Adrenal gland (tissue), 12 donors: ENCODE results near the gene DIAPH2. TPM values are rescaled to one million over a fixed set of nuclear protein-coding genes. Genes with fewer than 3 reads are reported as not detected.

ENCODE experiments used
- DNase-seq, 7 donors: peaks; one replicate each; pipeline ENCODE4 v3.0.0-alpha.2; 2019 to 2020
- H3K27ac ChIP-seq, 5 donors: fragments of 200-600 bp; sonication (generic) in 4 of 5; 1 replicate in 3 of 5; 2 replicates in 2 of 5; pipeline versions ENCODE4 v1.5.1 to v1.8.0; 2016 to 2020; ENCODE audit warnings: mild to moderate bottlenecking in 1 of 5
- H3K27me3 ChIP-seq: fragments of 200-600 bp; 2 replicates; pipeline ENCODE4 v1.8.0; 2021
- H3K36me3 ChIP-seq, 2 donors: fragments of 200-600 bp; replicated peaks in 1 of 2; 1 replicate in 1 of 2; 2 replicates in 1 of 2; pipeline versions ENCODE4 v1.5.1 to v1.8.0; 2018 to 2022
- H3K4me1 ChIP-seq, 2 donors: fragments of 200-600 bp; replicated peaks in 1 of 2; 1 replicate in 1 of 2; 2 replicates in 1 of 2; pipeline versions ENCODE4 v1.5.1 to v1.8.0; 2018 to 2021
- H3K4me3 ChIP-seq, 4 donors: fragments of 200-600 bp; sonication (generic) in 3 of 4; one replicate each; pipeline ENCODE4 v1.5.1; 2016 to 2018
- H3K9me3 ChIP-seq, 3 donors: fragments of 200-600 bp; sonication (generic) in 1 of 3; replicated peaks in 1 of 3; 1 replicate in 2 of 3; 2 replicates in 1 of 3; pipeline versions ENCODE4 v1.5.1 to v1.8.0; 2016 to 2021
- CTCF ChIP-seq, 6 experiments: fragments of 450-650 bp in 4 of 6; fragments of 200-600 bp in 2 of 6; sonication (generic) in 1 of 6; IDR thresholded peaks; 1 replicate in 5 of 6; 2 replicates in 1 of 6; pipeline versions ENCODE4 v1.5.1 to v1.8.0; 2016 to 2021; ENCODE audit warnings: antibody characterized with exemption in 6 of 6, mild to moderate bottlenecking in 2 of 6, moderate library complexity in 1 of 6
- POLR2A ChIP-seq, 2 donors: fragments of 450-650 bp; IDR thresholded peaks; one replicate each; pipeline ENCODE4 v1.6.1; 2017; ENCODE audit warnings: antibody characterized with exemption in 2 of 2, mild to moderate bottlenecking in 2 of 2, moderate library complexity in 1 of 2
- WGBS, 4 donors: extraction: QIAGEN DNeasy Blood & Tissue Kit in 2 of 4; methylation state at CpG; one replicate each; pipeline versions ENCODE4 v1.1.5 to v1.1.7; 2013 to 2017; 5-methylcytosine and 5-hydroxymethylcytosine counted together
- intact Hi-C, 2 donors: fragments of 100-400 bp; cut with DNase I; formaldehyde crosslinking; loops; one replicate each; pipeline versions ENCODE4 v1.14.1 to v1.15.0; 2022 to 2023
- polyA plus RNA-seq, 3 donors: library from polyadenylated mRNA; stranded (reverse); fragments of 200-250 nt in 2 of 3; fragments of 350-450 nt in 1 of 3; fragmentation: Illumina TruSeq in 1 of 3; extraction: RNeasy Lipid Tissue Mini Kit (QIAGEN cat#74804) in 1 of 3; gene quantifications; one replicate each; pipeline ENCODE4 v1.2.3, GENCODE V29; 2013 to 2014
- total RNA-seq, 9 donors: library from RNA; depleted of rRNA in 4 of 9; stranded (reverse); fragments of >200 nt in 4 of 9; fragments of 120-200 nt in 1 of 9; fragmentation: NEBNext Ultra II Directional in 1 of 9; extraction: Animal tissue kit (Norgen Biotek cat#: 25700) in 1 of 9; gene quantifications; one replicate each; pipeline versions ENCODE4 v1.1.0 to v1.2.4, GENCODE V29; 2013 to 2023
- donor health status: healthy with polysubstance abuse.
- donor health status: Bipolar disorder and iron deficiency.
- donor health status: DM: yes; HTN: yes; CAD: no.
- donor health status: DM: no; HTN: no; CAD: no.
- donor health status: DM: no; HTN: no; CAD: no.
- donor health status: DM: yes; HTN: yes; CAD: no.

Gene DIAPH2
- total and polyA plus RNA-seq, 12 donors: 3.2 to 33.3 (median 12.3) TPM

GRCh38 chrX:97517763-97518162 lies 833.1 kb downstream of the DIAPH2 start:
- Histone ChIP-seq H3K4me3 (no peak overlapping the region), H3K27me3 (no peaks in the 10 kb centered on the region), H3K36me3 (no peaks in the 10 kb centered on the region), H3K27ac (no peak overlapping the region), H3K9me3 (no peaks in the 10 kb centered on the region), H3K4me1 (no peaks in the 10 kb centered on the region)
- TF ChIP-seq POLR2A (IDR thresholded peaks at IDR 0.05): no peak
- TF ChIP-seq CTCF (IDR thresholded peaks at IDR 0.05): no peak
- intact Hi-C loops: no loop called here
- WGBS, 4 donors: 83 to 96% (median 85%) methylated on average over 2 of the region's 2 CpGs
- DNase-seq: no peak

GRCh38 chrX:97522307-97522706 lies 837.7 kb downstream of the DIAPH2 start:
- Histone ChIP-seq H3K4me1 (no peaks in the 10 kb centered on the region), H3K9me3 (no peaks in the 10 kb centered on the region), H3K36me3 (no peaks in the 10 kb centered on the region), H3K4me3 (no peak overlapping the region), H3K27ac (no peak overlapping the region), H3K27me3 (no peaks in the 10 kb centered on the region)
- DNase-seq: no peak
- intact Hi-C loops: no loop called here
- TF ChIP-seq POLR2A (IDR thresholded peaks at IDR 0.05) (no peak), CTCF (IDR thresholded peaks at IDR 0.05) (no peak)
- WGBS, 4 donors: 83 to 100% (median 92%) methylated on average over 1 to 2 of the region's 2 CpGs

- H3K9me3 ChIP-seq: no peaks in the 10 kb centered on the region
- 76 to 95% (median 92%) methylated on average over 2 of the region's 2 CpGs for WGBS, 4 donors
- H3K4me3 ChIP-seq: no peak overlapping the region
- no peaks in the 10 kb centered on the region for H3K4me1 ChIP-seq
- DNase-seq: no peak
- no peak overlapping the region for H3K27ac ChIP-seq
- H3K27me3 ChIP-seq: no peaks in the 10 kb centered on the region
- H3K36me3 ChIP-seq: no peaks in the 10 kb centered on the region
- TF ChIP-seq POLR2A (IDR thresholded peaks at IDR 0.05) (no peak), CTCF (IDR thresholded peaks at IDR 0.05) (no peak)
- intact Hi-C loops: no loop called here
Observed at GRCh38 chrX:97524340-97524739, 839.7 kb downstream of the DIAPH2 start.

- H3K36me3 ChIP-seq: no peaks in the 10 kb centered on the region
- H3K4me3 ChIP-seq: no peak overlapping the region
- H3K27ac ChIP-seq: no peak overlapping the region
- DNase-seq: no peak
- H3K27me3 ChIP-seq: no peaks in the 10 kb centered on the region
- H3K4me1 ChIP-seq: no peaks in the 10 kb centered on the region
- 62 to 90% (median 79%) methylated on average over 3 of the region's 3 CpGs for WGBS, 4 donors
- intact Hi-C loops: no loop called here
- TF ChIP-seq POLR2A (IDR thresholded peaks at IDR 0.05) (no peak), CTCF (IDR thresholded peaks at IDR 0.05) (no peak)
- H3K9me3 ChIP-seq: peaks cover 0 to 3% (median 0%) of the 10 kb centered on the region in 3 donors
Observed at GRCh38 chrX:97524997-97525396, 840.4 kb downstream of the DIAPH2 start.
